Measurements from ENCODE around the gene MAML2.

The MAML2 gene

GRCh38 chr11:96238563-96239135, 104.3 kb downstream of the MAML2 start:
- DNase-seq (ENCODE audit: low read depth): no peak

- no peak for DNase-seq (ENCODE audit: low read depth)
Measured at GRCh38 chr11:96237766-96238266, 105.2 kb downstream of the MAML2 start.

- DNase-seq (ENCODE audit: low read depth): no peak
Measured at GRCh38 chr11:96235751-96236150, 107.2 kb downstream of the MAML2 start.

- no peak for DNase-seq (ENCODE audit: low read depth)
Measured at GRCh38 chr11:96234866-96235441, 108.0 kb downstream of the MAML2 start.

GRCh38 chr11:96232132-96232531, 110.9 kb downstream of the MAML2 start:
- no peak for DNase-seq (ENCODE audit: low read depth)

GRCh38 chr11:96230686-96231085, 112.3 kb downstream of the MAML2 start:
- DNase-seq (ENCODE audit: low read depth): no peak

GRCh38 chr11:96229354-96229977, 113.5 kb downstream of the MAML2 start:
- DNase-seq (ENCODE audit: low read depth): no peak

GRCh38 chr11:96228910-96229309, 114.1 kb downstream of the MAML2 start:
- no peak for DNase-seq (ENCODE audit: low read depth)

- DNase-seq (ENCODE audit: low read depth): no peak
Measured at GRCh38 chr11:96228473-96228891, 114.5 kb downstream of the MAML2 start.

- DNase-seq (ENCODE audit: low read depth): no peak
Measured at GRCh38 chr11:96227244-96227643, 115.8 kb downstream of the MAML2 start.

GRCh38 chr11:96223083-96223482, 119.9 kb downstream of the MAML2 start:
- no peak for DNase-seq (ENCODE audit: low read depth)

GRCh38 chr11:96222102-96222501, 120.9 kb downstream of the MAML2 start:
- no peak for DNase-seq (ENCODE audit: low read depth)

GRCh38 chr11:96221244-96222070, 121.5 kb downstream of the MAML2 start:
- DNase-seq (ENCODE audit: low read depth): no peak

GRCh38 chr11:96219981-96220623, 122.9 kb downstream of the MAML2 start:
- DNase-seq (ENCODE audit: low read depth): no peak

- no peak for DNase-seq (ENCODE audit: low read depth)
Measured at GRCh38 chr11:96218901-96219300, 124.1 kb downstream of the MAML2 start.

GRCh38 chr11:96218006-96218405, 125.0 kb downstream of the MAML2 start:
- no peak for DNase-seq (ENCODE audit: low read depth)

GRCh38 chr11:96217206-96217605, 125.8 kb downstream of the MAML2 start:
- DNase-seq (ENCODE audit: low read depth): no peak

GRCh38 chr11:96215826-96216225, 127.2 kb downstream of the MAML2 start:
- DNase-seq (ENCODE audit: low read depth): no peak

- no peak for DNase-seq (ENCODE audit: low read depth)
Measured at GRCh38 chr11:96215110-96215782, 127.7 kb downstream of the MAML2 start.

- no peak for DNase-seq (ENCODE audit: low read depth)
Measured at GRCh38 chr11:96214777-96215109, 128.3 kb downstream of the MAML2 start.

- no peak for DNase-seq (ENCODE audit: low read depth)
Measured at GRCh38 chr11:96213500-96213899, 129.5 kb downstream of the MAML2 start.

GRCh38 chr11:96211436-96211835, 131.6 kb downstream of the MAML2 start:
- no peak for DNase-seq (ENCODE audit: low read depth)

Measured in stimulated activated CD8-positive, alpha-beta memory T cell treated with anti-CD3 and anti-CD28 coated beads, Interleukin-4, amount 100 ng/mL, for 24 hours (primary cell).